CD4-positive, alpha-beta T cell (primary cell): ENCODE results near the gene FBXO38. TPM values are rescaled to one million over a fixed set of nuclear protein-coding genes. Genes with fewer than 3 reads are reported as not detected.

ENCODE experiments used
- ATAC-seq: fragments of 200-7000 bp; cut with Tn5 transposase; one replicate; pipeline ENCODE4 v1.10.0; 2022; ENCODE audit warnings: mild to moderate bottlenecking; ENCODE audit not compliant: poor library complexity
- CTCF ChIA-PET: fragments of 350-600 bp; sonication (Branson Sonifier 250); formaldehyde crosslinking; loops from one replicate; lab custom pipeline; 2021; ENCODE audit warnings: antibody characterized with exemption, inconsistent platforms; lab: Charles Lee
- POLR2A ChIA-PET: fragments of 350-600 bp; sonication (Branson Sonifier 250); formaldehyde crosslinking; loops from one replicate; lab custom pipeline; 2021; ENCODE audit warnings: antibody characterized with exemption, inconsistent platforms; lab: Charles Lee
- DNase-seq, 14 experiments: peaks; one replicate each; pipeline ENCODE4 v3.0.0-alpha.2; 2013 to 2020; ENCODE audit warnings: mixed read lengths in 2 of 14
- H3K27ac ChIP-seq, 2 donors: one replicate each; pipeline versions ENCODE4 v1.5.1 to v1.7.0; 2013; ENCODE audit warnings: low read length in 2 of 2, low read depth in 1 of 2, mild to moderate bottlenecking in 1 of 2
- H3K27me3 ChIP-seq, 2 experiments: 1 replicate in 1 of 2; 2 replicates in 1 of 2; pipeline versions ENCODE4 v1.6.1 to v1.7.0; 2013; ENCODE audit warnings: low read length in 2 of 2, control low read depth in 1 of 2, mild to moderate bottlenecking in 1 of 2, moderate library complexity in 1 of 2; ENCODE audit not compliant: insufficient read depth in 2 of 2, control insufficient read depth in 1 of 2
- H3K36me3 ChIP-seq: one replicate; pipeline ENCODE4 v1.6.1; 2013; ENCODE audit warnings: low read length, control low read depth; ENCODE audit not compliant: insufficient read depth
- H3K4me1 ChIP-seq: one replicate; pipeline ENCODE4 v1.6.1; 2013; ENCODE audit warnings: low read length, control low read depth; ENCODE audit not compliant: insufficient read depth
- H3K4me3 ChIP-seq: one replicate; pipeline ENCODE4 v1.5.1; 2013; ENCODE audit warnings: mild to moderate bottlenecking, low read length, moderate library complexity
- H3K9me3 ChIP-seq, 2 experiments: 1 replicate in 1 of 2; 2 replicates in 1 of 2; pipeline versions ENCODE4 v1.6.1 to v1.7.0; 2013; ENCODE audit warnings: low read length in 2 of 2, mild to moderate bottlenecking in 2 of 2, control low read depth in 1 of 2, moderate library complexity in 1 of 2; ENCODE audit not compliant: control insufficient read depth in 1 of 2, insufficient read depth in 1 of 2
- H3K27ac Mint-ChIP-seq: one replicate; pipeline ENCODE4 v1.8.0; 2020; ENCODE audit warnings: mixed read lengths
- H3K27me3 Mint-ChIP-seq: one replicate; pipeline ENCODE4 v1.8.0; 2021; ENCODE audit warnings: mixed read lengths
- H3K36me3 Mint-ChIP-seq: one replicate; pipeline ENCODE4 v1.8.0; 2021; ENCODE audit warnings: low read depth, mixed read lengths
- H3K4me1 Mint-ChIP-seq: one replicate; pipeline ENCODE4 v1.8.0; 2021; ENCODE audit warnings: low read depth, mixed read lengths
- H3K4me3 Mint-ChIP-seq: one replicate; pipeline ENCODE4 v1.8.0; 2020; ENCODE audit warnings: mild to moderate bottlenecking, mixed read lengths
- H3K9me3 Mint-ChIP-seq: one replicate; pipeline ENCODE4 v1.8.0; 2020; ENCODE audit warnings: mixed read lengths
- CTCF ChIP-seq: fragments of 200-600 bp; IDR thresholded peaks from one replicate; pipeline ENCODE4 v1.8.0; 2022; ENCODE audit warnings: antibody characterized with exemption, mild to moderate bottlenecking
- intact Hi-C, 2 experiments: fragments of 100-400 bp; cut with DNase I in 1 of 2; cut with micrococcal nuclease in 1 of 2; formaldehyde crosslinking; loops; one replicate each; pipeline versions ENCODE4 v1.15.1 to v1.9.0; 2023 to 2025; cut with DNase I, micrococcal nuclease
- total RNA-seq, 174 experiments: library from RNA in 2 of 174; stranded (reverse) in 2 of 174; gene quantifications; one replicate each; pipeline ENCODE4 v1.2.3 and lab custom pipeline; 2021 to 2026

Gene FBXO38
- total RNA-seq, 2 experiments from 2014 or later = 45.7 to 47.3 TPM

GRCh38 chr5:148492351-148492750 is 108.6 kb downstream of the FBXO38 start:
- Histone ChIP-seq H3K9me3 (no peaks in the 10 kb centered on the region), H3K4me1 (no peaks in the 10 kb centered on the region), H3K27ac (no peak overlapping the region), H3K36me3 (no peaks in the 10 kb centered on the region), H3K4me3 (no peak overlapping the region), H3K27me3 (peaks cover 0 to 15% of the 10 kb centered on the region in 2 experiments)
- ATAC-seq (no peak), DNase-seq (no peak)
- Mint-ChIP-seq H3K4me1 (no peaks in the 10 kb centered on the region), H3K9me3 (no peaks in the 10 kb centered on the region), H3K27me3 (peaks cover 44% of the 10 kb centered on the region), H3K36me3 (no peaks in the 10 kb centered on the region), H3K27ac (no peak overlapping the region), H3K4me3 (no peak overlapping the region)
- POLR2A ChIA-PET = no interaction called here
- TF ChIP-seq CTCF = no peak
- intact Hi-C loops = no loop called here
- CTCF ChIA-PET = no interaction called here

Other genes with a start within 250 kb of the FBXO38 start
- not detected for gene SPINK14, start 215.4 kb upstream of the FBXO38 start, total RNA-seq
- not detected for gene SPINK6, start 180.9 kb upstream of the FBXO38 start, total RNA-seq
- gene MARCOL, start 145.4 kb upstream of the FBXO38 start, total RNA-seq = not detected
- not detected for gene SPINK13, start 115.2 kb upstream of the FBXO38 start, total RNA-seq
- not detected for gene SPINK7, start 71.5 kb upstream of the FBXO38 start, total RNA-seq
- gene SPINK9, start 48.4 kb upstream of the FBXO38 start, total RNA-seq = not detected